Naive B cell (primary cell): Measurements from ENCODE around the gene RASSF10. TPM values are rescaled to one million over a fixed set of nuclear protein-coding genes. Genes with fewer than 3 reads are reported as not detected.
"Not testable (repeated sequence)": the region's sequence is repeated elsewhere in the genome, so short reads cannot be mapped to it uniquely, and the experiment has no call there.

Source experiments
- ATAC-seq, 2 donors: fragments of 150-1000 bp; cut with Tn5 transposase; 2 replicates each; pipeline ENCODE4 v1.10.0; 2021; ENCODE audit warnings: low read depth in 2 of 2, mild to moderate bottlenecking in 2 of 2, moderate library complexity in 2 of 2
- DNase-seq: peaks from one replicate; pipeline ENCODE4 v3.0.0; 2022
- H3K27ac Mint-ChIP-seq, 6 donors: one replicate each; pipeline ENCODE4 v1.8.0; 2020 to 2022; ENCODE audit warnings: mild to moderate bottlenecking in 6 of 6, mixed read lengths in 6 of 6, moderate library complexity in 5 of 6, inconsistent platforms in 2 of 6
- H3K27me3 Mint-ChIP-seq, 3 donors: one replicate each; pipeline ENCODE4 v1.8.0; 2021 to 2022; ENCODE audit warnings: mixed read lengths in 3 of 3, mild to moderate bottlenecking in 1 of 3
- H3K36me3 Mint-ChIP-seq, 2 donors: one replicate each; pipeline ENCODE4 v1.8.0; 2020 to 2022; ENCODE audit warnings: mixed read lengths in 2 of 2, inconsistent platforms in 1 of 2, mild to moderate bottlenecking in 1 of 2
- H3K4me1 Mint-ChIP-seq, 3 donors: one replicate each; pipeline ENCODE4 v1.8.0; 2020 to 2022; ENCODE audit warnings: mixed read lengths in 3 of 3, inconsistent platforms in 1 of 3, mild to moderate bottlenecking in 1 of 3, moderate library complexity in 1 of 3
- H3K4me3 Mint-ChIP-seq, 8 donors: one replicate each; pipeline ENCODE4 v1.8.0; 2020 to 2022; ENCODE audit warnings: mild to moderate bottlenecking in 8 of 8, mixed read lengths in 8 of 8, moderate library complexity in 8 of 8, inconsistent platforms in 2 of 8
- H3K9me3 Mint-ChIP-seq, 7 donors: one replicate each; pipeline ENCODE4 v1.8.0; 2020 to 2022; ENCODE audit warnings: mixed read lengths in 7 of 7, mild to moderate bottlenecking in 5 of 7, inconsistent platforms in 2 of 7, moderate library complexity in 1 of 7
- polyA plus RNA-seq, 6 donors: library from polyadenylated mRNA; unstranded; fragments of 300-500 nt; fragmentation: Illumina TruSeq; gene quantifications; one replicate each; pipeline ENCODE4 v1.2.3, GENCODE V29; 2021; ENCODE audit warnings: low read depth in 6 of 6

Gene RASSF10
- polyA plus RNA-seq, 6 donors from 2014 or later = not detected

DNA sequence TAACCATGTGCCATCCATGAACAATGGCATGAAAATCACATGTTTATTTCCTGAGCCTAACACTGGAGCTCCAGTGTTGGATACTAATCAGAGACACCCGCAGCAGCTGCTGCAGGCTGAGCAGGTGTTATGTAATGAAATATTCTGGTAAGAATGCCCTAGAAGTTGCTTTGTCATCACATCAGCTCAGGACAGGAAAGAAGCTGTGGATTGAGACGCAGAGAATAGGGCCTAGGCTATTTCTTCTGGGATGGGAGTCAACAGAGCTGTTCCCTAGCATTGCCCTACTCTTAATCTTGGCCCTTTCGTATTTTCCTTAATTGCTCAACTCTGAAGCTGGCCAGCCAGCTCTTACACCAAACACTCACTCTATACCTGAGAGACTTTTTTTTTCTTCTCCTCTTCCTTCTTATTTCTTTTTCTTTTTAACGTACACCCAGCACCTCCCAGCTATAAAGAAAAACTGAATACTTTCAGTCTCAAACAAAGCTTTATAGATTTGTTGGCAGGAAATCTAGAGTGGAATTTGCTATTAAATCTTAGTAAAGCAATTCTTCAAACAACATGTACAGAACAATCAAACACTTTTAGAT is 31.9 kb downstream of the RASSF10 start:
- no peaks in the 10 kb centered on the region for H3K36me3 Mint-ChIP-seq
- H3K4me3 Mint-ChIP-seq = no peak overlapping the region
- H3K9me3 Mint-ChIP-seq = peaks cover 0 to 4% (median 0%) of the 10 kb centered on the region in 7 donors
- ATAC-seq = no peak
- peaks cover 6 to 11% (median 8%) of the 10 kb centered on the region in 3 donors for H3K27me3 Mint-ChIP-seq
- DNase-seq = no peak
- H3K27ac Mint-ChIP-seq = no peak overlapping the region
- no peaks in the 10 kb centered on the region for H3K4me1 Mint-ChIP-seq

DNA sequence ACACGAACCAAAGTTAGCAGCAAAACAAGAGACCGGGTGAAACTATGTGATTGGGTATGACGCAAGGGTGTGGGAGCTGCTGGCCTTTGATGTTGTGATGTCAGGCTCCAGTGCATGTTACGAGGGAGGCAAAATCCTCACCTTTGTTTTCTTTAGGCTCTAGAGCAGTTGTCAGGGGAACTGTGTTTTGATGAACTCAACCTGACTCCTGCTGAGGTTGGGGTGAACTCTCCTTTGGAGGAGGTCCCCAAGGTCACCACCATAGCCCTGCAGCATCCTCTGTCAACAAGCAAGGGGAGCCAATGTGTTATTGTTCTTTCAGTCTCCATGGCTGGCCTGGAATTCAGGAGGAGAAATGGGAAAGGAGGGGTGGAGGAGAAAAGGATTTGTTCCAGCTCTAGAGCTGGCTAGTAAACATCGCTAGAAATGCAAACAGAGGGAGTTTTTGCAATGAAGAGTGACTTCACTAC is 33.8 kb downstream of the RASSF10 start:
- no peaks in the 10 kb centered on the region for H3K36me3 Mint-ChIP-seq
- H3K27me3 Mint-ChIP-seq = peaks cover 6 to 11% (median 8%) of the 10 kb centered on the region in 3 donors
- H3K4me1 Mint-ChIP-seq = no peaks in the 10 kb centered on the region

DNA sequence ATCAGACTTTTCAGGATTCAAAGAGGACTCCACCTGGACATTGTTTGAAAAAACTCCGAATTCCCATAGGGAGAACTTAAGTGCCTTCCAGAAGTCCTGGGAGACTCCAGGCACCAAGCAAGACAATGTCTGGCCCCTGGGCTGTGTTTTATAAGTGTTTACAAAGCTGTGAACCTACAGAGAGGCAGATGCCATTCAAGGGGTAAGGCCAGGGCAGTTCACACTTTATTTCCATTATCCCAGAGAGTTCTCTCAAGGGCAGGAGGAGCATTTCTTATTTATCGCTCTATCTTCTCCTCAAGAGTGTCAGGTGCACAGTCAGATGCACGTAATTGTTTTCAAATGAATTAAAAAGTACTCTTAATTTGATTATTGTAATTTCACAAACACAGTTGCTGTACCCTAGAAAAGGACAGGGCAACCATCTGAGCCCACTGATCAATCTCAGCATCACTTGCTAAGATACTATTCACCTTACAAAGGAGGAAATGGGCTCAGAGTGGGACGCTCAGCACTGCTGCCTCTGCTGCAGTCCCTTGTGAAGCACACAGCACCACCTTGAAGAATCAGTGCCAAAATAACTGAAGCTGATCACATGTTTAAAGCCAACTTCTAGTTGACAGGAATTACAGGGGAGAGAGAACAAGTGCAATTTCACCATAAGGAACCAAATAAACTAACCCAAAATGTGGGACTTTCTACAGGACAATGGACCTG is 35.0 kb downstream of the RASSF10 start:
- no peak overlapping the region for H3K4me3 Mint-ChIP-seq

More for the DNA sequence above, 33.8 kb downstream of the RASSF10 start:
- H3K27ac Mint-ChIP-seq = no peak overlapping the region
- DNase-seq (no peak), ATAC-seq (no peak)
- H3K9me3 Mint-ChIP-seq = peaks cover 0 to 4% (median 0%) of the 10 kb centered on the region in 7 donors
- no peak overlapping the region for H3K4me3 Mint-ChIP-seq

DNA sequence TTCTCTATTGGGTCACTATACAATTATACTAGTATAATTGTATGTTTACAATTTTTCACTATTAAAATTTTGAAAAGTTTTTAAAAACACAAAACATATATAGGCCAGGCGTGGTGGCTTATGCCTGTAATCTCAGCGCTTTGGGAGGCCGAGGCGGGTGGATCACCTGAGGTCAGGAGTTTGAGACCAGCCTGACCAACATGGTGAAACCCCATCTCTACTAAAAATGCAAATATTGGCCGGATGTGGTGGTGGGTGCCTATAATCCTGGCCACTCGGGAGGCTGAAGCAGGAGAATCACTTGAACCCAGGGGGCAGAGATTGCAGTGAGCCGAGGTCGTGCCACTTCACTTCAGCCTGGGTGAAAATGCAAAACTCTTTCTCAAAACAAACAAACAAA is 36.0 kb downstream of the RASSF10 start:
- not testable (repeated sequence) for H3K9me3 Mint-ChIP-seq, H3K4me1 Mint-ChIP-seq, H3K27me3 Mint-ChIP-seq, H3K4me3 Mint-ChIP-seq, H3K27ac Mint-ChIP-seq, ATAC-seq, DNase-seq, H3K36me3 Mint-ChIP-seq

More for the DNA sequence above, 35.0 kb downstream of the RASSF10 start:
- ATAC-seq (no peak), DNase-seq (no peak)
- H3K9me3 Mint-ChIP-seq = peaks cover 0 to 4% (median 0%) of the 10 kb centered on the region in 7 donors
- H3K4me1 Mint-ChIP-seq = no peaks in the 10 kb centered on the region
- H3K36me3 Mint-ChIP-seq = no peaks in the 10 kb centered on the region
- no peak overlapping the region for H3K27ac Mint-ChIP-seq
- peaks cover 6 to 8% (median 7%) of the 10 kb centered on the region in 3 donors for H3K27me3 Mint-ChIP-seq

DNA sequence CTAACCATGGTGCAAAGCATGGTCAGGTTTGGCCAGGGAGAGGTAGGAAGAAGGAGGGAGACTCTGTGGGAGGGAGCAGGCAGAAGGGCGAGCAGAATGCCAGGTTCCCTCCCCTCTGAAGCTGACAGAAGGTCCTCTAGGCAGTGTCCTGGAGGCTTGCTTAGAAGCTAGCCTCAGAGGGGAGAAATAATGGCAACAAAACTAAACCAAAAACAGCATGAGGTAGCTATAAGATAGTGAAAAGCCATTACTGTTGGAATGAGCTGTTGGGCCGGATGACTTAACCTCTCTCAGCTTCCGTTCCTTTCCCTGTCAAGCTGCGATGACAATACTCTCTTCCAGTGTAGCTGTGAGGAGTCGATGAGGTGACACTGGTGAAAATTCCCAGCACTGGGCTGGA is 36.6 kb downstream of the RASSF10 start:
- Mint-ChIP-seq H3K9me3 (peaks cover 0 to 6% (median 0%) of the 10 kb centered on the region in 7 donors), H3K4me3 (no peak overlapping the region), H3K27ac (no peak overlapping the region), H3K27me3 (peaks cover 0 to 10% (median 0%) of the 10 kb centered on the region in 3 donors), H3K36me3 (no peaks in the 10 kb centered on the region), H3K4me1 (no peaks in the 10 kb centered on the region)
- no peak for ATAC-seq
- DNase-seq = no peak

DNA sequence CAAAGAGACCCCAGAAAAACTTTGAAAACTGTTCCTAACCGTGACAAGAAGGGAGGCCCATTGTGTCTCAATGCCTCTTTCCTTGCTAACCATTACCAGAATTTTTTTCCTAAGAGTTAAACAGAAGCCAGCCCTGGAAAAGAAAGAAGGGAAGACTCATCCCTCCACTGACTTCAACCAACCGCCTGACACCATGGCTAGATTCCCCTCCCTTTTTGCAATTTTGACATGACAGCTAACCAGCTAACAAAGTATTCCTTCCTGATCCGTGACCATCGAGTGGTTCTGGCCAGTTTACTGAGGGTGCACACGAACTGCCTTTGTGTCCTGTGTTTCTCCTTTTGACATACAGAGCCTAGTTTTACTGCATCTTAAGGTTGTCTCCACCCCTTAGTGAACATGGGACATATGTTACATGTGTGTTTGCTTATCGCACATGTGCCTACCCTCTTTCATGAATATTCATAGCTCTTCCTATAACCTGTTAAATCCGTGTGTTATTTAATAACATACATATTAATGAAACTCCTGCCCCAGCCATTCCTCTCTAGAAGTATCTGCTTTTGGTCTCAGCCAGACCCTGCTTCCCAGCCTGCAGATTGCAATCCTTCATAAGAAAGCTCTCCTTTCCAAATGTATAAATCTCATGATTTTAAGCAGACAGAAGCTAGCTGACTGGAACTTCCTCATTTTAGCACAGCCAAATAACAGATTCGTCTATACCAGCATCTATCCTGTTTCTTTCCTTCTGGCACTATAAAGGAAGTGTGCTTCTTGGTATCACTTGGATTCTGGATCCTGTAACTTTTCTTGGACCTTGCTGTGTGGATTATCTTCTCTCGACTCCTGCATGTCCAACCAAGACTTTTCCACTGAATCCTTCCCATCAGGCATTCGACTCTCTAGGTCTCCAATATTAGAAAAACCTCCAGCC is 37.8 kb downstream of the RASSF10 start:
- H3K9me3 Mint-ChIP-seq = peaks cover 0 to 6% (median 0%) of the 10 kb centered on the region in 7 donors
- no peak for DNase-seq
- H3K4me1 Mint-ChIP-seq = no peaks in the 10 kb centered on the region
- H3K27ac Mint-ChIP-seq = no peak overlapping the region
- H3K27me3 Mint-ChIP-seq = peaks cover 0 to 10% (median 0%) of the 10 kb centered on the region in 3 donors
- no peak overlapping the region for H3K4me3 Mint-ChIP-seq
- H3K36me3 Mint-ChIP-seq = no peaks in the 10 kb centered on the region
- ATAC-seq = no peak

DNA sequence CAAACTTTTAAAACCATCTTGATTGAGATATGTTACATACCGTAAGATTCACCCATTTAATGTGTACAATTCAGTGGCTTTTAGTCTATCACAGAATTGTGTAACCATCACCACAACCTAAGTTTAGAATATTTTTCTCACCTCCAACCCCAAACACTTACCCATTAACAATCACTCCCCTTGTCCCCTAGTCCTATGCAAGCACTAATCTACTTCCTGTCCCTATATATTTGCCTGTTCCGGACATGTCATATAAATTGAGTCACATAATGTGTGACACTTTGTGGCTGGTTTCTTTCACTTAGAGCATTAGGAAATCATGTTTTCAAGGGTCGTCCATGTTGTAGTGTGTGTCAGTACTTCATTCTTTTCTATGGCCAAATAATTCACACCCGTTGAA is 38.8 kb downstream of the RASSF10 start:
- no peaks in the 10 kb centered on the region for H3K36me3 Mint-ChIP-seq
- H3K9me3 Mint-ChIP-seq = peaks cover 0 to 6% (median 0%) of the 10 kb centered on the region in 7 donors
- DNase-seq = no peak
- no peaks in the 10 kb centered on the region for H3K4me1 Mint-ChIP-seq
- no peak for ATAC-seq
- peaks cover 0 to 10% (median 0%) of the 10 kb centered on the region in 3 donors for H3K27me3 Mint-ChIP-seq
- no peak overlapping the region for H3K27ac Mint-ChIP-seq
- no peak overlapping the region for H3K4me3 Mint-ChIP-seq

DNA sequence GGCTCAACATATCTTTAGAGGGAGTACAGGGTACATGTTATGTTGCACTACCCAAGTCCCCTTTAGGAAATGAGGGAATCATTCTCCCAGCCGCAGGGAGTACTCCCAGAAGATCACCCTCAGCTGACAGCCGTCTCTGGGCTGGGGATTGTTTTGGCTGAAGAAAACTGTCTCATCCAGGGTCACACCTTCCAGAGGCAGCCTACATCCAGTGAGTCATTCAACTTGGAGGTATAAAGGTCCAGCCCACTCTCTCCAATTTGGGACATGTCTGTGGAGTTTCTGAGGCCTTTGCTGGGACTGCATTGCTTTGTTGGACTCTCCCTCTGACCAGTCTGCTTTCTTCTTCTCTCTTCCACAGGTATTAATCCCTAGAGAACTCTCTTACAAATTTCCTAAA is 42.1 kb downstream of the RASSF10 start:
- no peaks in the 10 kb centered on the region for H3K36me3 Mint-ChIP-seq
- peaks cover 0 to 18% (median 11%) of the 10 kb centered on the region in 3 donors for H3K27me3 Mint-ChIP-seq
- DNase-seq (no peak), ATAC-seq (no peak)
- H3K27ac Mint-ChIP-seq = no peak overlapping the region
- H3K4me3 Mint-ChIP-seq = no peak overlapping the region
- H3K9me3 Mint-ChIP-seq = peaks cover 0 to 6% (median 0%) of the 10 kb centered on the region in 7 donors
- no peaks in the 10 kb centered on the region for H3K4me1 Mint-ChIP-seq

DNA sequence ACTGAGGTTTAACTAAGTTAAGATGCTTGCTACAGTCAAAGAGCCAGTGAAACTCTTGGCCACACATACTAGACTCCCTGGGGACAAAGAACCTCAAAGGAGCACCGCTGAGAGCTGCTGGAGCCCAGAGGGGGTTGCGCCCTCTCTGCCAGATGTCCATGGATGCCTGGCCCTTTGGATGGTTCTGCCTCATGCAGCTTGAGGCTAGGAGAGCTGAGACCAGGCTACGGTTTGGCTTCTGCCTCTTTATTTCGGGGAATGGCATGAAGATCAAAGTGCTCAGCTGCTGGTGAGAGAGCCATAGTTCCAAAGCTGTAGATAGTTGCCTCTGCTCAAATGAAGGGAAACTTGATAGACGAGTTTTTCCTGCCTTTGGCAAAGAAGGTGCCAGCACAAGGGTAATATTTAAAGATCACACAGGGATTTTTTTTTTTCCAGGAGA is 43.0 kb downstream of the RASSF10 start:
- DNase-seq (no peak), ATAC-seq (no peak)
- Mint-ChIP-seq H3K9me3 (peaks cover 0 to 9% (median 0%) of the 10 kb centered on the region in 7 donors), H3K27me3 (peaks cover 0 to 26% (median 15%) of the 10 kb centered on the region in 3 donors), H3K27ac (peak overlapping the region in 1 of 6 donors; percentile 56), H3K4me1 (no peaks in the 10 kb centered on the region), H3K36me3 (no peaks in the 10 kb centered on the region), H3K4me3 (no peak overlapping the region)

DNA sequence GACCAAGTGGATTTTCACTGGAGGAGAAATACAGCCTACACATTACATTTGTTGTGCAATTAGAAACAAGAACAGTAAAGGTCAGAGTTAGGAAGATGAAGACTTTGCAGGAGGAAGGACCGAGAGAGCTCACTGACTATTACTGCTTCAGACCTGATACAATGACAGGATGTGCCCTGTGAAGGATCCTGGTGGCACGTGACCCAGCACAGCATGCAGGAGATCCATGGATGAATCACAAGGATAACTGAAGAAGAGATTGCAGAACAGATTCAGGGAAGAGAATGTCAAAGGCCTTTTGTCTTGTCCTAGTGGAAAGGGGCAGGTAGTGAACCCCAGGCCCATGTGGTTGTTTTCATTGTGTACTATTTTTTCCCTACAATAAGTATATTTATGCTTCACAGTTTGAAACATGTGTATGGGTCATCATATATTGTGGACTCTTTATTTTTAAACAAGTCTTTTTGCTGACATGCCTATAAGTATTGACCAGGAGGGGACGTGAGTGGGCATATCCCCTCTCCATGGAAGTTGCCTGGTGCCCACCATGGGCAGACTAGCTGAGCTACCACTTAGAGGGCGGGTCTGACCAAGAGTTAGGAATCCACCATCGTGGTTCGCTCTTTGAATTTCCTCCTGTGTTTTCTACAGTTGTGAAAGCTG is 44.3 kb downstream of the RASSF10 start:
- peaks cover 0 to 33% (median 19%) of the 10 kb centered on the region in 3 donors for H3K27me3 Mint-ChIP-seq
- H3K27ac Mint-ChIP-seq = no peak overlapping the region
- ATAC-seq (no peak), DNase-seq (no peak)
- no peak overlapping the region for H3K4me3 Mint-ChIP-seq
- H3K36me3 Mint-ChIP-seq = no peaks in the 10 kb centered on the region
- no peaks in the 10 kb centered on the region for H3K4me1 Mint-ChIP-seq
- peaks cover 0 to 9% (median 0%) of the 10 kb centered on the region in 7 donors for H3K9me3 Mint-ChIP-seq

DNA sequence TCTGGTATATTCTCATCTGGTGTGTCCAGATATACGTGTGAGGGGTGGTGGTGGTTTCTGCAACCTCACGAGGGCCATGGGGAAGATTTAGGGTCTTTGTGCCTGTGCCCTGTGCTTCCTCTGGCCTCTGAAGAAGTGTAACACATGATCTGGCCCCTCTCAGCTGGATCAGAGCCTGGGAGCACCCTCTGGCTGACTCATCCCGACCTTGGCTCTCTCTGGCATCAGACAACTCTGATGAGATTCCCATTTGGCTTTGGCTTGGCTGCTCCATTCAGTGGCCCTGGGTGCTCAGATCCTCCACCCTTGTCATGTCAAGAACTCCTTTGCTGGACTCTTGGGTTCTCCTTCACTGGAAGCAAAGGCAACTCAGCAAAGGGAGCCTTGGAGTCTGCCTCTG is 45.2 kb downstream of the RASSF10 start:
- no peak overlapping the region for H3K4me3 Mint-ChIP-seq
- H3K27me3 Mint-ChIP-seq = peaks cover 0 to 33% (median 19%) of the 10 kb centered on the region in 3 donors
- no peaks in the 10 kb centered on the region for H3K4me1 Mint-ChIP-seq
- no peak overlapping the region for H3K27ac Mint-ChIP-seq
- peaks cover 0 to 9% (median 2%) of the 10 kb centered on the region in 7 donors for H3K9me3 Mint-ChIP-seq
- ATAC-seq = no peak
- no peak for DNase-seq
- H3K36me3 Mint-ChIP-seq = no peaks in the 10 kb centered on the region

DNA sequence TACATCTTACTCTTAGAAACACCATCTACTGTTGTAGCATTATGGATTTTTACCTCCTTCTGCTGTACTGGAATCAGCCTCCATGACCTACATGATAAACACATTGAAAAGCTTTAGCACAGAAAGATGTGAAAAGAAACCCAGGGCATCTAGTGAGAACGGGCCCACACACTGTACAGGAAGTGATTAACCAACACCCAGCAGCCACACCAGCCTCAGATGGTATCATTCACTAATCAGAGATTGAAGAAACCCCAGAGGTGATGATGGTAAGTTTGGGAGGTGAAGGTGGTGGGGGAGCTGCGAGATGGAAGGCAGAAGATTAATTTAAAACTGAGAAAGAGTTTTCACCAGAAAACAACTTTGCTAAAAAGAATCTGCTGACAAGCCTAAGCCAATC is 46.1 kb downstream of the RASSF10 start:
- no peak overlapping the region for H3K27ac Mint-ChIP-seq
- DNase-seq = no peak

More for the DNA sequence above, 46.1 kb downstream of the RASSF10 start:
- Mint-ChIP-seq H3K4me3 (no peak overlapping the region), H3K4me1 (no peaks in the 10 kb centered on the region), H3K36me3 (no peaks in the 10 kb centered on the region), H3K9me3 (peaks cover 0 to 7% (median 0%) of the 10 kb centered on the region in 7 donors), H3K27me3 (peaks cover 0 to 23% (median 19%) of the 10 kb centered on the region in 3 donors)
- ATAC-seq = no peak
